OCI-LY1 (cell line): ENCODE measurements around the gene PLEKHG3.

Source experiments
- EZH2 ChIP-seq: fragments of 200-600 bp; sonication (generic), shearing (Covaris generic); IDR thresholded peaks from 2 replicates; pipeline ENCODE4 v1.8.0; 2017; ENCODE audit warnings: borderline replicate concordance, mixed run types, mild to moderate bottlenecking, antibody characterized with exemption, low read length, moderate library complexity, mixed read lengths
- TF ChIP-seq, protein P1 (sequence below): fragments of 200-600 bp; sonication (generic), shearing (Covaris generic); IDR thresholded peaks from 2 replicates; pipeline ENCODE4 v1.5.1; 2017; ENCODE audit warnings: mild to moderate bottlenecking, antibody characterized with exemption, low read length, moderate library complexity, mixed read lengths

DNA sequence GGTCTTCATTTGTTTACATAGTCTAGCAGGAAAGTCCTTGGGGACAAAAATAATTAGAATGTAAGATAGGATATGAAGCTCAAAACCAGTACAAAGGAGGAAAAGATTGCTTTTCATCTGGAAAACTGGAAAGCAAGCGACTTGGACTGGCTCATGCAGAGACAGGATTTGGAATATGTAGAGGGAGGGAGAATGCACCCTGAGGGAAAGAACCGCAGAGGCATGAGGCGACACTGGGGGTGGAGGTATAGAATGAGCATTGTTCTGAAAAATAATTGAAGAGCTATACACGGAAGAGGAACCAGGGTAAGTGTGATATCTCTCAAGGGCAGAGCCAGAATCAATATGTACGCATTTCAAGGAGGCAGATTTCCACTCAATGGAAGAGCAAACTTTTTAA lies 85.5 kb downstream of the PLEKHG3 start:
- no peak for TF ChIP-seq EZH2
- TF ChIP-seq, protein P1, sequence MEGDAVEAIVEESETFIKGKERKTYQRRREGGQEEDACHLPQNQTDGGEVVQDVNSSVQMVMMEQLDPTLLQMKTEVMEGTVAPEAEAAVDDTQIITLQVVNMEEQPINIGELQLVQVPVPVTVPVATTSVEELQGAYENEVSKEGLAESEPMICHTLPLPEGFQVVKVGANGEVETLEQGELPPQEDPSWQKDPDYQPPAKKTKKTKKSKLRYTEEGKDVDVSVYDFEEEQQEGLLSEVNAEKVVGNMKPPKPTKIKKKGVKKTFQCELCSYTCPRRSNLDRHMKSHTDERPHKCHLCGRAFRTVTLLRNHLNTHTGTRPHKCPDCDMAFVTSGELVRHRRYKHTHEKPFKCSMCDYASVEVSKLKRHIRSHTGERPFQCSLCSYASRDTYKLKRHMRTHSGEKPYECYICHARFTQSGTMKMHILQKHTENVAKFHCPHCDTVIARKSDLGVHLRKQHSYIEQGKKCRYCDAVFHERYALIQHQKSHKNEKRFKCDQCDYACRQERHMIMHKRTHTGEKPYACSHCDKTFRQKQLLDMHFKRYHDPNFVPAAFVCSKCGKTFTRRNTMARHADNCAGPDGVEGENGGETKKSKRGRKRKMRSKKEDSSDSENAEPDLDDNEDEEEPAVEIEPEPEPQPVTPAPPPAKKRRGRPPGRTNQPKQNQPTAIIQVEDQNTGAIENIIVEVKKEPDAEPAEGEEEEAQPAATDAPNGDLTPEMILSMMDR = no peak
